Loucy (cell line): ENCODE data around the gene DHX16.

Experiments used
- H2AFZ ChIP-seq: fragments of 200-600 bp; sonication (generic); 2 replicates; pipeline ENCODE4 v1.6.0; 2016; ENCODE audit warnings: antibody characterized with exemption, mild to moderate bottlenecking, low read length, moderate library complexity
- H3F3A ChIP-seq: fragments of 200-600 bp; 2 replicates; pipeline ENCODE4 v1.6.0; 2016; ENCODE audit warnings: antibody characterized with exemption, low read depth, mild to moderate bottlenecking
- H3K27me3 ChIP-seq: fragments of 200-600 bp; sonication (generic); 2 replicates; pipeline ENCODE4 v1.6.1; 2014; ENCODE audit warnings: low read length, mild to moderate bottlenecking; ENCODE audit not compliant: insufficient read depth, poor library complexity, severe bottlenecking
- H3K36me3 ChIP-seq: fragments of 200-600 bp; sonication (generic); 2 replicates; pipeline ENCODE4 v1.6.1; 2016; ENCODE audit warnings: low read length; ENCODE audit not compliant: insufficient read depth
- H3K4me1 ChIP-seq: fragments of 200-600 bp; sonication (generic); 2 replicates; pipeline ENCODE4 v1.5.1; 2014; ENCODE audit warnings: low read length, mild to moderate bottlenecking; ENCODE audit not compliant: insufficient read depth, poor library complexity, severe bottlenecking
- H3K4me2 ChIP-seq: fragments of 200-600 bp; sonication (generic); 2 replicates; pipeline ENCODE4 v1.6.0; 2014; ENCODE audit warnings: antibody characterized with exemption, low read length, low read depth, mild to moderate bottlenecking; ENCODE audit not compliant: poor library complexity, severe bottlenecking
- H3K4me3 ChIP-seq: fragments of 200-600 bp; sonication (generic); 2 replicates; pipeline ENCODE4 v1.5.1; 2014; ENCODE audit warnings: low read length, mild to moderate bottlenecking, mixed read lengths; ENCODE audit not compliant: poor library complexity, severe bottlenecking
- H3K79me2 ChIP-seq: fragments of 200-600 bp; sonication (generic); 2 replicates; pipeline ENCODE4 v1.6.1; 2014; ENCODE audit warnings: low read length; ENCODE audit not compliant: insufficient read depth
- H3K9ac ChIP-seq: fragments of 200-600 bp; sonication (generic); 2 replicates; pipeline ENCODE4 v1.6.0; 2014; ENCODE audit warnings: mild to moderate bottlenecking, low read depth, low read length, moderate library complexity; ENCODE audit not compliant: poor library complexity, severe bottlenecking
- H3K9me2 ChIP-seq: fragments of 200-600 bp; sonication (generic); replicated peaks from 2 replicates; pipeline ENCODE4 v1.6.1; 2016; ENCODE audit warnings: low read depth, low read length, mixed read lengths
- H3K9me3 ChIP-seq: fragments of 200-600 bp; sonication (generic); 2 replicates; pipeline ENCODE4 v1.6.1; 2014; ENCODE audit warnings: mild to moderate bottlenecking, antibody characterized with exemption, low read length, low read depth; ENCODE audit not compliant: insufficient read depth
- H4K20me1 ChIP-seq: fragments of 200-600 bp; sonication (generic); 2 replicates; pipeline ENCODE4 v1.6.0; 2014; ENCODE audit warnings: antibody characterized with exemption, low read length, mild to moderate bottlenecking; ENCODE audit not compliant: insufficient read depth, poor library complexity, severe bottlenecking
- CTCF ChIP-seq: fragments of 200-600 bp; sonication (generic); conservative IDR thresholded peaks from 2 replicates; pipeline ENCODE4 v1.5.1; 2014; ENCODE audit warnings: mild to moderate bottlenecking, antibody characterized with exemption, low read length
- EZH2phosphoT487 ChIP-seq: fragments of 200-600 bp; IDR thresholded peaks from 2 replicates; pipeline ENCODE4 v1.6.1; 2018; ENCODE audit warnings: antibody characterized with exemption, mild to moderate bottlenecking, moderate library complexity, borderline replicate concordance

Gene DHX16

GRCh38 chr6:30712441-30712945 lies 39.7 kb upstream of the DHX16 start:
- Histone ChIP-seq H3K4me3 (peak overlapping the region; percentile 67), H3K9me2 (no peaks in the 10 kb centered on the region), H3K9ac (peak overlapping the region; percentile 72), H3K36me3 (peaks cover 17% of the 10 kb centered on the region; the same call in 1 of the 2 replicates), H4K20me1 (no peaks in the 10 kb centered on the region), H3F3A (no peaks in the 10 kb centered on the region), H2AFZ (no peak overlapping the region), H3K4me1 (peaks cover 60% of the 10 kb centered on the region), H3K27me3 (no peaks in the 10 kb centered on the region), H3K9me3 (no peaks in the 10 kb centered on the region), H3K4me2 (peak overlapping the region; percentile 81), H3K79me2 (peaks cover 61% of the 10 kb centered on the region)
- no peak for TF ChIP-seq CTCF
- TF ChIP-seq EZH2phosphoT487, result no peak

GRCh38 chr6:30711758-30712380 lies 39.1 kb upstream of the DHX16 start:
- H3K4me3 ChIP-seq, result peak overlapping the region; percentile 67
- H3K9ac ChIP-seq, result peak overlapping the region; percentile 72
- H3K79me2 ChIP-seq, result peaks cover 60% of the 10 kb centered on the region
- H3F3A ChIP-seq, result no peaks in the 10 kb centered on the region
- peaks cover 17% of the 10 kb centered on the region; the same call in 1 of the 2 replicates for H3K36me3 ChIP-seq
- no peaks in the 10 kb centered on the region for H4K20me1 ChIP-seq
- peak overlapping the region; percentile 81 for H3K4me2 ChIP-seq
- peaks cover 60% of the 10 kb centered on the region for H3K4me1 ChIP-seq
- H3K9me2 ChIP-seq, result no peaks in the 10 kb centered on the region
- no peak for TF ChIP-seq EZH2phosphoT487
- 0 out of 2 replicates have a peak, but pooled peaks have one; percentile 19 for TF ChIP-seq CTCF
- no peaks in the 10 kb centered on the region for H3K9me3 ChIP-seq
- H3K27me3 ChIP-seq, result no peaks in the 10 kb centered on the region
- no peak overlapping the region for H2AFZ ChIP-seq

GRCh38 chr6:30709101-30709868 lies 36.5 kb upstream of the DHX16 start:
- Histone ChIP-seq H3K4me1 (peaks cover 36% of the 10 kb centered on the region), H3F3A (no peaks in the 10 kb centered on the region), H3K4me2 (no peak overlapping the region), H3K9me3 (no peaks in the 10 kb centered on the region), H3K9me2 (no peaks in the 10 kb centered on the region), H2AFZ (no peak overlapping the region), H3K36me3 (peaks cover 24% of the 10 kb centered on the region; the same call in 1 of the 2 replicates), H4K20me1 (no peaks in the 10 kb centered on the region), H3K4me3 (no peak overlapping the region), H3K9ac (no peak overlapping the region), H3K79me2 (peaks cover 34% of the 10 kb centered on the region), H3K27me3 (no peaks in the 10 kb centered on the region)
- TF ChIP-seq CTCF (no peak), EZH2phosphoT487 (no peak)
